HG03469 (cell line): Measurements from ENCODE around the gene NEAT1.

ENCODE experiments used
- ATAC-seq: cut with Tn5 transposase; IDR thresholded peaks from one replicate; pipeline ENCODE4 v1.9.1; 2021; ENCODE audit warnings: mild to moderate bottlenecking, moderate library complexity, moderate number of reproducible peaks; ENCODE audit not compliant: unreplicated experiment

The NEAT1 gene

GRCh38 chr11:65389294-65389980 is 33.2 kb upstream of the NEAT1 start:
- ATAC-seq, result no peak

- no peak for ATAC-seq
Measured at GRCh38 chr11:65390099-65390941, 32.3 kb upstream of the NEAT1 start.

- no peak for ATAC-seq
Measured at GRCh38 chr11:65390996-65391395, 31.6 kb upstream of the NEAT1 start.

GRCh38 chr11:65392186-65392829 is 30.3 kb upstream of the NEAT1 start:
- no peak for ATAC-seq

DNA sequence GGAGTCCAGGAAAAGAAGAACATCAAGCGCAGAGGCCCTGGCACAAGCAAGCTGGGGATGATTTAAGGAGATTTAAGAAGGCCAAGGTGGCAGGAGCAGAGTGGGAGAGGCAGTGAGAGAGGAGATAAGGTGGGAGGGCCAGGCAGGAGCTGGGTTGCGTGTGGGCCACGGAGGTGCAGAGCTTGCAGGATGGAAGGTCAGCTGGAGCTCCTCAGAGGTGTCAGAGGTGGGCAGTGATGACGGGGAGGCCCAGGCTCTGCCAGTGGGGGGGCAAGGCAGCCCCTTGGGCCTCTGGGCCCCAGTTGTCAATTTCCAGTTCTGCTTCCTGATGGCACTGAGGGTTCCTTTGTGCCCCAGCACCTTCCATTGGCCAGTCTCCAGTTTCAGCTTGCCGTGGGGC is 29.7 kb upstream of the NEAT1 start:
- no peak for ATAC-seq

- ATAC-seq, result no peak
Measured at GRCh38 chr11:65393513-65394079, 29.0 kb upstream of the NEAT1 start.

- no peak for ATAC-seq
Measured at GRCh38 chr11:65394125-65394536, 28.5 kb upstream of the NEAT1 start.

- no peak for ATAC-seq
Measured at GRCh38 chr11:65395961-65396530, 26.6 kb upstream of the NEAT1 start.

DNA sequence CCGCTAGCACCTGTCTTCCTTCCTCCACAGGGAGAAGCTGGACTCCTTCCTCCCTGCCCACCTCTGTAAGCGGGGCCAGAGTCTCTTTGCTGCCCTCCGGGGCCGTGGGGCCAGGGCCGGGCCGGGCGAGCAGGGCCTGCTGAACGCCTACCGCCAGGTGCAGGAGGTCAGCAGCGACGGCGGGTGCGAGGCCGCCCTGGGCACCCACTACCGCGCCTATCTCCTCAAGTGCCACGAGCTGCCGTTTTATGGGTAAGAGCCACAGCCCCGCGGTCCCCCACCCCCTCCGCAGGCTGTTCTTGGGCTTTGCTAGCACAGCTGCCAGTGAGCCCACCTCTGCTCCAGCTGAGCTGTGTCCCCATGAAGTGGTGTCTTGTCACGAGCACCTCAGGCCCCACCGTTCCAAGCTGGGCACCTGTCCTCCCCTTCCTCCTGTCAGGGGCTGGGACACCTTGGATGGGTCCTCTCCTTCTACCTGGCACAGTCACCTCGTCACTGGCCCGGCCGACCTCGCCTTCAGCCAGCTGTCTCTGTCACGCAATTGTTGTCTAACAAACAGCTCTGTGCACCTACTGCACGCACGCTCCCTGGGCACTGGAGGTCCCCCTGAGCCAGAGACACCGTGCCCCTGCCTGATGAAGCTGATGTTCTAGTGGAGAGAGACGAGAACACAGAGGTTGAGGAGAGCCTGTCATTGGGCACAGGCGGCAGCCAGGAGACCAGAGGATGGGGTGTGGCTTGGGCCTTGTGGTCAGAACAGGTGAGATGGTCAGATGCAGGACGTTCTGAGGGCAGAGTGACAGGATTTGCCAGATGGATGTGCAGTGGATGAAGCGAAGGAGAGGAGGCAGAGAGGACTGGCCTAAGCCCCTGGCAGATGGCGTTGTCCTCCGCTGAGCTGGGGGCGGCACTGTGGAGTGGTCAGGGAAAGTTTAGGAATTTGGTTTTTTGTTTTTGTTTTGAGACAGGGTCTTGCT is 25.5 kb upstream of the NEAT1 start:
- no peak for ATAC-seq

DNA sequence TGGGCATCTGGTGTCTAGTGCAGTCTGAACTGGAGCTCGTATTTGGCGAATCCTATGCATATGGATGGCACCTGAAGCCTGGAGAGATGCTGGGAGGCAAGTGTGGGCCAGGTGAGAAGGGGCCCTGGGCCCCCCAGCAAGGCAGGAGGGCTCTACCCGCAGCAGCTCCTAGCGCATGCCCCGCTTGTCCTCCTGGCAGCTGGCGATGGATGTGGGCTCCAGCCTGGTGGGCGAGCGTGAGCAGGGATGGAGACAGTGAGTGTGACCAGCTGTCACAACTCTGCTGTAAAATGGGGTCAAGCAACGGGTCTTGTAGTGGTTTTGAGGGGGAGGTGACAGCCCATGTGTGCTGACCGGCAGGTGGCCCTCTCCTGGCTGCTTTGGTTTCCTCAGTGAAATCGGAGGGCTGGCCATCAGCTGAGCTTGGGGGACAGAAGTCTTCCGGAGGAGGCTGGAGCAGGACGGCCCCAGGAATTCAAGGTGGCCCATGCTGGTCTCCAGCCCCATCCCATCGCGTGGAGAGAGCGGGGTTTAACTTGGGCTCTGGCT is 24.2 kb upstream of the NEAT1 start:
- no peak for ATAC-seq

- ATAC-seq, result no peak
Measured at GRCh38 chr11:65399249-65399648, 23.3 kb upstream of the NEAT1 start.

GRCh38 chr11:65399845-65400244 is 22.8 kb upstream of the NEAT1 start:
- ATAC-seq, result no peak

DNA sequence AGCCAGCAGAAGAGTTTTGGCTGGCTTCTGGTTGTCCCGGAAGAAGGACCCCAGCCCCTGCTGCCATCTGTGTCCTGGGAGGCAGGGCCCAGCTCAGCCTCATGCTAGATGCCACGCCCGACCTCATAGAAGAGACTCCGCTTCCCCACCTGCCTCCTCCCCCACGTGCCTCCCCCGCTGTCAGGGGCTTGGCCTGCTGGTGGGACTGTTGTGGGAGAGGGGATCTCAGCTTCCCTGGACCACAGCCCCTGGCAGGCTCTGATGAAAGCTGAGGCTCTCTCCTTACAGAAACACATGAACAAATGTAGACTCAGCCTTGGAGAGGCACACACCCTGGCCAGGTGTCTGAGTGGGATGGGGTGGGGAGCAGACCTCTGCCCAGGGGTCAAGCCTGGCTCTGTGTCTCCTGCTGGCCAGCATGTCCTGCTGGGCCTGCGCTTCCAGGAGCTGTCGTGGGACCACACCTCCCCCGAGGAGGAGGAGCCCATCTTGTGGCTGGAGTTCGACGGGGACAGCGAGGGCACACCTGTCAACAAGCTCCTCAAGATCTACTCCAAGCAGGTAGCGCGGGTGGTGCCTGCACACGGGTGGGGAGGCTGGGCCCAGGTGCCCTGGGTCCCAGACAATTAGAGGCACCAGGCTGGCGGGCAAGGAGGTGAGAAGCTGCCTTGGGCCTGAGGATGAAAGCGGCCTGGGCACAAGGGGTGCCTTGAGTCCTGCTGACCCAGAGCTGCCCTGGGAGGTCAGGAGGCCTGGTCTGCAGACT is 22.1 kb upstream of the NEAT1 start:
- ATAC-seq, result no peak

- no peak for ATAC-seq
Measured at GRCh38 chr11:65401073-65401802, 21.4 kb upstream of the NEAT1 start.

GRCh38 chr11:65401803-65402248 is 20.8 kb upstream of the NEAT1 start:
- ATAC-seq, result no peak

DNA sequence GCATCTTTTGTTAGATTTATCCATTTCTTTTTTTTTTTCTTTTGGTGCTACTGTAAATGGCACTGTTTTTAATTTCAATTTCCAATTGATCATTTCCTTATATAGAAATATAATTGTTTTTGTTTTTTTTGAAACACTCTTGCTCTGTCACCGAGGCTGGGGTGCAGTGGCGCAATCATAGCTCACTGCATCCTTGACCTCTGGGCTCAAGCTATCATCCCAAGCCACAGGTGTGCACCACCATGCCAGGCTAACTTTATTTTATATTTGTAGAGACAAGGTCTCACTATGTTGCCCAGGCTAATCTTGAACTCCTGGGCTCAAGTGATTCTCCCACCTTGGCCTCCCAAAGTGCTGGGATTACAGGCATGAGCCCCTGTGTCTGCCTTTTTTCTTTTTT is 19.8 kb upstream of the NEAT1 start:
- no peak for ATAC-seq

DNA sequence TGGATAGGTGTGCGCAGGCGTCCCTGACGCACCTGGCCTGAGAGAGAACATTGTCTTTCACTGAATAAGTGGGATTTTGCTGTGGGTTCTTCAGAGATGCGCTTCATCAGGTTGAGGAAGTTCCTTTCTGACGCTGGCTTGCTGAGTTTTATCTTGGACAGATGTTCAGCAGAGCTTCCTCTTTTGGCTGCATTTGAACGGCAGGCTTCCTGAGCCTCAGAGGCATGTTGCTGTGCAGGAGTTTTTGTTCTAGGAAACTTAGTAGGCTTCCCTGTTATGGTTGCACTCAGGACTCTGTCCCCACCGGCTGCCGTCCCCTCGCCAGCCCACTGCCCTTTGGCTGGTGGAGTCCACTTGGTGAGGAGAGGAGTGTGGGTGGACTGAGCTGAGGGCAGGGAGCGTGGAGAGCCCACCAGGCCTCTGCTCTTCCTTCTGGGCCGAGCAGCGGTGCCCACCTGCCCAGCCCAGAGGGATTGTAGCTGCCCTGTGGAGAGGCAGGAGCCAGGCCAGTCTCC is 18.9 kb upstream of the NEAT1 start:
- ATAC-seq, result no peak

DNA sequence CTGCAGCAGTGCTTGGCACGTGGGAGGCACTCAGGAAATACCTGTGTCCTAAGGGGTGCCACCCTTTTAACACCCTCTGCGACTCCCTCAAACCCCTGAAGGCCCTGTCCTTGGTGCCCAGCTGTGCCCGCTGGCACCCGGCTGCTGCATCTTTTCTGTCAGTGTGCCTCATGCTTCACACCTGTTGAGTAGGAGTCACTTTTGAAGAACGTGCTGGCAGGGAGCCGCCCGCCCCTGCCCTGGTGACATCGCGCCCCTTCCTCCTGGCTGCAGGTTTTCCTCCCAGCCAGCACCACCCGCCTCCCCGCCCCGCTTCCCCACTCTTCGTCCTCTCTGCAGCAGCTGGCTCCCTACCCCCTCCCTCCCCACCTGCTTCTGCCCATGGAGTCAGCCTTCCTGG is 18.4 kb upstream of the NEAT1 start:
- ATAC-seq, result no peak
